Type B pancreatic cell (in vitro differentiated cells): ENCODE results near the gene TCF4. TPM values are rescaled to one million over a fixed set of nuclear protein-coding genes. Genes with fewer than 3 reads are reported as not detected.

Experiments
- DNase-seq: peaks from one replicate; pipeline ENCODE4 v3.0.0; 2021; ENCODE audit warnings: mixed read lengths; ENCODE audit not compliant: unreplicated experiment; ENCODE audit errors: extremely low spot score
- H3K27ac Mint-ChIP-seq: 2 replicates; pipeline ENCODE4 v1.8.0; 2021; ENCODE audit warnings: mild to moderate bottlenecking, mixed read lengths
- H3K27me3 Mint-ChIP-seq: 2 replicates; pipeline ENCODE4 v1.8.0; 2021; ENCODE audit warnings: mixed read lengths
- H3K36me3 Mint-ChIP-seq: 2 replicates; pipeline ENCODE4 v1.8.0; 2021; ENCODE audit warnings: mixed read lengths
- H3K4me1 Mint-ChIP-seq: one replicate; pipeline ENCODE4 v1.8.0; 2021; ENCODE audit warnings: mixed read lengths; ENCODE audit not compliant: unreplicated experiment
- H3K4me3 Mint-ChIP-seq: 2 replicates; pipeline ENCODE4 v1.8.0; 2021; ENCODE audit warnings: mild to moderate bottlenecking, mixed read lengths
- H3K9me3 Mint-ChIP-seq: 2 replicates; pipeline ENCODE4 v1.8.0; 2021; ENCODE audit warnings: mixed read lengths
- total RNA-seq: library from RNA; stranded (reverse); gene quantifications from 2 replicates; pipeline ENCODE4 v1.2.1, GENCODE V29; 2021; ENCODE audit warnings: low replicate concordance
- TF ChIP-seq, protein P1 (sequence below): fragments of 200-600 bp; sonication (generic); conservative IDR thresholded peaks from 2 replicates; pipeline ENCODE4 v1.5.0; 2021; ENCODE audit warnings: antibody characterized with exemption, mild to moderate bottlenecking

TCF4 gene
- total RNA-seq, 1 donor from 2014 or later, result 189 TPM

DNA sequence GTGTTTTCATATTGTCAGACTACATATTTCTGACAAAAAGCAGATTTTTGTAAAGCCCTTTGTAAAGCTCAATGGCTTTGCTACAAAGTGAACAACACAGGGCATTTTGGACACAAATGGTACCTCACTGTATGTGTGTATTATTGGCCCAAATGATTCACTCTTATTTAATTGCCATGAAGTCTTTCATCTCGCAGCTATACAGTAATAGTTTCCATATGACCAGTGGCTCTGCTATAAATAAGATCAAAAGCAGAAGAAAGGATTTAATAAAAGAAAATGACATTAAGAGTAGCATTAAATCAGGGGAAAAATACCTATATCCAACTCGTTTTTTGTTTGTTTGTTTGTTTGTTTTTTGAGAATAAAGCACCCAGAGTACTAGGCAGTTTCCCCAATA is 344.7 kb downstream of the TCF4 start:
- H3K27me3 Mint-ChIP-seq, result no peaks in the 10 kb centered on the region
- H3K27ac Mint-ChIP-seq, result no peak overlapping the region
- peaks cover 53% of the 10 kb centered on the region for H3K4me1 Mint-ChIP-seq
- H3K36me3 Mint-ChIP-seq, result peaks cover 30% of the 10 kb centered on the region
- H3K9me3 Mint-ChIP-seq, result no peaks in the 10 kb centered on the region
- DNase-seq, result no peak
- TF ChIP-seq, protein P1, sequence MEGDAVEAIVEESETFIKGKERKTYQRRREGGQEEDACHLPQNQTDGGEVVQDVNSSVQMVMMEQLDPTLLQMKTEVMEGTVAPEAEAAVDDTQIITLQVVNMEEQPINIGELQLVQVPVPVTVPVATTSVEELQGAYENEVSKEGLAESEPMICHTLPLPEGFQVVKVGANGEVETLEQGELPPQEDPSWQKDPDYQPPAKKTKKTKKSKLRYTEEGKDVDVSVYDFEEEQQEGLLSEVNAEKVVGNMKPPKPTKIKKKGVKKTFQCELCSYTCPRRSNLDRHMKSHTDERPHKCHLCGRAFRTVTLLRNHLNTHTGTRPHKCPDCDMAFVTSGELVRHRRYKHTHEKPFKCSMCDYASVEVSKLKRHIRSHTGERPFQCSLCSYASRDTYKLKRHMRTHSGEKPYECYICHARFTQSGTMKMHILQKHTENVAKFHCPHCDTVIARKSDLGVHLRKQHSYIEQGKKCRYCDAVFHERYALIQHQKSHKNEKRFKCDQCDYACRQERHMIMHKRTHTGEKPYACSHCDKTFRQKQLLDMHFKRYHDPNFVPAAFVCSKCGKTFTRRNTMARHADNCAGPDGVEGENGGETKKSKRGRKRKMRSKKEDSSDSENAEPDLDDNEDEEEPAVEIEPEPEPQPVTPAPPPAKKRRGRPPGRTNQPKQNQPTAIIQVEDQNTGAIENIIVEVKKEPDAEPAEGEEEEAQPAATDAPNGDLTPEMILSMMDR, result no peak
- no peak overlapping the region for H3K4me3 Mint-ChIP-seq

DNA sequence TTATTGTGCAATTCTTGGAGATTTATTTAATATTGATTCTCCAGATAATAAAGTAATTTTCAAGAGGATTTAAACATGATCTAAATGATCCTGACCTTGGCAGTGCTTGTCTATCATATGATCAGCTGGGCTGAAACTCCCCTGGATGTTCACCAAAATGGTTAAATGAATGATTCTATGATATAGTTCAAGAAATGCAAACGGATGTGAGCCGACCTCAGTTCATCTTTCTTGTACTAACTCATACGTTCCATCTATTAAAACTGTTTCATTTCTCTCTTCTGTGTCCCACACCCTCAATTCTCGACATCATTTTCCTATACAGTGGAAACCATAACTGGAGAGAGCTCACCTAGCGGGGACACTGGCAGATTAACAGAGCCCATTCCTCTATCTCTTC is 347.0 kb downstream of the TCF4 start:
- Mint-ChIP-seq H3K9me3 (no peaks in the 10 kb centered on the region), H3K27me3 (no peaks in the 10 kb centered on the region), H3K4me1 (peaks cover 46% of the 10 kb centered on the region), H3K36me3 (peaks cover 22% of the 10 kb centered on the region), H3K4me3 (no peak overlapping the region), H3K27ac (no peak overlapping the region)
- DNase-seq, result no peak
- TF ChIP-seq, protein P1, result no peak

- Mint-ChIP-seq H3K4me1 (peaks cover 48% of the 10 kb centered on the region), H3K4me3 (no peak overlapping the region)
- TF ChIP-seq, protein P1, result no peak
These were observed 348.3 kb downstream of the TCF4 start for GRCh38 chr18:55239740-55240139.

DNA sequence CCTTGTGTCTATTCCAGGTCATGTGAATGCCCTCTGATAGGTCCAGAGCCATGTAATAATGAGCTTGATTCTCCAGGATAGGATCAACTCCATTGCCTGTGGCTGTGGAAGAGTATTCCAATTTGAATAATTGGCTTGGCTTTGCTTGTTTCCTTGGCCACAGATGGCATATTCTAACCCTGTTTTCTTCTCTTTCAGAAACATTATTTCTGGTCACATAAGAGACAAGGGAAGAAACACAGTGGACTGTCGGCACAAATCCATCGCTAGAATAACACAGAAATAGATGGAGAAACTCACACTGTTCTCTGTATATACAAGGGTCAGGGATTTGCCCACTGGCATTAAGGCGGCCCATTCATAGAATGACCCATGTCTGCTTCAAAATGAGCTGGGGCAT is 350.3 kb downstream of the TCF4 start:
- Mint-ChIP-seq H3K9me3 (no peaks in the 10 kb centered on the region), H3K27me3 (no peaks in the 10 kb centered on the region), H3K4me1 (peaks cover 34% of the 10 kb centered on the region), H3K4me3 (no peak overlapping the region), H3K36me3 (peaks cover 21% of the 10 kb centered on the region), H3K27ac (no peak overlapping the region)
- TF ChIP-seq, protein P1, result no peak
- no peak for DNase-seq

More at GRCh38 chr18:55239740-55240139, 348.3 kb downstream of the TCF4 start:
- no peaks in the 10 kb centered on the region for H3K27me3 Mint-ChIP-seq
- no peaks in the 10 kb centered on the region for H3K9me3 Mint-ChIP-seq
- peaks cover 22% of the 10 kb centered on the region for H3K36me3 Mint-ChIP-seq
- DNase-seq, result no peak
- no peak overlapping the region for H3K27ac Mint-ChIP-seq

GRCh38 chr18:55236150-55236931 is 351.7 kb downstream of the TCF4 start:
- Mint-ChIP-seq H3K9me3 (no peaks in the 10 kb centered on the region), H3K36me3 (peaks cover 21% of the 10 kb centered on the region), H3K4me1 (peaks cover 27% of the 10 kb centered on the region), H3K4me3 (no peak overlapping the region), H3K27ac (no peak overlapping the region), H3K27me3 (no peaks in the 10 kb centered on the region)
- TF ChIP-seq, protein P1, result no peak
- DNase-seq, result no peak
